ENCODE data around the gene KIF5A. TPM values are rescaled to one million over a fixed set of nuclear protein-coding genes. Genes with fewer than 3 reads are reported as not detected.

KIF5A gene
- total RNA-seq, 4 donors from 2014 or later = 0.35 to 2.5 (median 1.4) TPM

- TF ChIP-seq CTCF (IDR thresholded peaks at IDR 0.05) (no peak), POLR2A (IDR thresholded peaks at IDR 0.05) (no peak)
- peaks cover 0 to 41% of the 10 kb centered on the region in 2 donors for H3K27me3 ChIP-seq
- H3K36me3 ChIP-seq = no peaks in the 10 kb centered on the region
- no peak overlapping the region for H3K27ac ChIP-seq
- H3K4me3 ChIP-seq = no peak overlapping the region
- H3K4me1 ChIP-seq = peaks cover 3 to 33% (median 15%) of the 10 kb centered on the region in 4 donors
- no peak for DNase-seq
- no peaks in the 10 kb centered on the region for H3K9me3 ChIP-seq
These were observed 74.1 kb downstream of the KIF5A start for GRCh38 chr12:57623811-57624390.

- Histone ChIP-seq H3K4me1 (peaks cover 3 to 28% (median 13%) of the 10 kb centered on the region in 4 donors), H3K27ac (no peak overlapping the region), H3K4me3 (no peak overlapping the region), H3K36me3 (no peaks in the 10 kb centered on the region), H3K27me3 (peaks cover 0 to 35% of the 10 kb centered on the region in 2 donors), H3K9me3 (no peaks in the 10 kb centered on the region)
- TF ChIP-seq POLR2A (IDR thresholded peaks at IDR 0.05) = no peak
- no peak for TF ChIP-seq CTCF (IDR thresholded peaks at IDR 0.05)
- no peak for DNase-seq
These were observed 74.8 kb downstream of the KIF5A start for GRCh38 chr12:57624441-57625220.

GRCh38 chr12:57625261-57626032 lies 75.6 kb downstream of the KIF5A start:
- H3K4me3 ChIP-seq = no peak overlapping the region
- TF ChIP-seq POLR2A (IDR thresholded peaks at IDR 0.05) (no peak), CTCF (IDR thresholded peaks at IDR 0.05) (no peak)
- peaks cover 3 to 25% (median 12%) of the 10 kb centered on the region in 4 donors for H3K4me1 ChIP-seq
- DNase-seq = no peak
- peaks cover 0 to 27% of the 10 kb centered on the region in 2 donors for H3K27me3 ChIP-seq
- no peaks in the 10 kb centered on the region for H3K9me3 ChIP-seq
- no peaks in the 10 kb centered on the region for H3K36me3 ChIP-seq
- no peak overlapping the region for H3K27ac ChIP-seq

GRCh38 chr12:57626111-57626920 lies 76.5 kb downstream of the KIF5A start:
- Histone ChIP-seq H3K4me3 (no peak overlapping the region), H3K27me3 (peaks cover 0 to 18% of the 10 kb centered on the region in 2 donors), H3K36me3 (no peaks in the 10 kb centered on the region), H3K4me1 (peaks cover 3 to 18% (median 6%) of the 10 kb centered on the region in 4 donors), H3K9me3 (no peaks in the 10 kb centered on the region), H3K27ac (no peak overlapping the region)
- DNase-seq = no peak
- no peak for TF ChIP-seq POLR2A (IDR thresholded peaks at IDR 0.05)
- no peak for TF ChIP-seq CTCF (IDR thresholded peaks at IDR 0.05)

- TF ChIP-seq CTCF (IDR thresholded peaks at IDR 0.05) (no peak), POLR2A (IDR thresholded peaks at IDR 0.05) (no peak)
- H3K4me3 ChIP-seq = no peak overlapping the region
- H3K27me3 ChIP-seq = peaks cover 0 to 20% of the 10 kb centered on the region in 2 donors
- H3K4me1 ChIP-seq = peaks cover 0 to 15% (median 3%) of the 10 kb centered on the region in 4 donors
- H3K36me3 ChIP-seq = no peaks in the 10 kb centered on the region
- no peak overlapping the region for H3K27ac ChIP-seq
- H3K9me3 ChIP-seq = no peaks in the 10 kb centered on the region
- no peak for DNase-seq
These were observed 77.1 kb downstream of the KIF5A start for GRCh38 chr12:57626921-57627445.

All from Peyer's patch (tissue), 4 donors.